Astrocyte of the spinal cord (primary cell): ENCODE data around the gene ARHGAP6.

ENCODE experiments used
- DNase-seq: peaks from one replicate; pipeline ENCODE4 v3.0.0; 2011; ENCODE audit warnings: low read depth, low spot score
- H3K4me3 ChIP-seq: 2 replicates; pipeline ENCODE4 v1.5.1; 2011; ENCODE audit warnings: low read depth, mild to moderate bottlenecking, low read length, moderate library complexity
- in situ Hi-C: cut with HindIII; loops from 2 replicates; pipeline ENCODE4 v1.10.0; 2017; ENCODE audit warnings: low sequenced_read_pairs
- TF ChIP-seq, protein P1 (sequence below): IDR thresholded peaks from 2 replicates; pipeline ENCODE4 v1.5.1; 2012; ENCODE audit warnings: low read depth, mild to moderate bottlenecking, low read length, inconsistent platforms

The ARHGAP6 gene

DNA sequence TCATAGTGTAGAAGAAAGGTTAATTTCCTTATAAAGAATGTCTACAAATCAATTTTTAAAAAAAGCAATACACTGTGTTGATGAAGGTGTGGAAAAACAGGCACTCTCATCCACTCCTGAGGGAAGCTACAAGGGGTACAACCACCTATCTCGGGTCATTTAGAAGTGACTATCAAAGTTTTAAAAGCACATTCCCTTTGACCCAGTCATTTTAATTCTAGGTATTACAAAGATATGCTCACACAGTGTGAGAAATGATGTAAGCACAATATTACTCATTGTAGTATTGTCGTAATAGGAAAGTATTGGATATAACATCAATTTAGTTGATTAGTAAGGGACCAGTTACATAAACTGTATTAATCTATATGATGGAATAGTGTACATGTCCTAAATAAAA, 562.0 kb downstream of the ARHGAP6 start:
- in situ Hi-C loops: no loop called here
- no peak for DNase-seq
- TF ChIP-seq, protein P1, sequence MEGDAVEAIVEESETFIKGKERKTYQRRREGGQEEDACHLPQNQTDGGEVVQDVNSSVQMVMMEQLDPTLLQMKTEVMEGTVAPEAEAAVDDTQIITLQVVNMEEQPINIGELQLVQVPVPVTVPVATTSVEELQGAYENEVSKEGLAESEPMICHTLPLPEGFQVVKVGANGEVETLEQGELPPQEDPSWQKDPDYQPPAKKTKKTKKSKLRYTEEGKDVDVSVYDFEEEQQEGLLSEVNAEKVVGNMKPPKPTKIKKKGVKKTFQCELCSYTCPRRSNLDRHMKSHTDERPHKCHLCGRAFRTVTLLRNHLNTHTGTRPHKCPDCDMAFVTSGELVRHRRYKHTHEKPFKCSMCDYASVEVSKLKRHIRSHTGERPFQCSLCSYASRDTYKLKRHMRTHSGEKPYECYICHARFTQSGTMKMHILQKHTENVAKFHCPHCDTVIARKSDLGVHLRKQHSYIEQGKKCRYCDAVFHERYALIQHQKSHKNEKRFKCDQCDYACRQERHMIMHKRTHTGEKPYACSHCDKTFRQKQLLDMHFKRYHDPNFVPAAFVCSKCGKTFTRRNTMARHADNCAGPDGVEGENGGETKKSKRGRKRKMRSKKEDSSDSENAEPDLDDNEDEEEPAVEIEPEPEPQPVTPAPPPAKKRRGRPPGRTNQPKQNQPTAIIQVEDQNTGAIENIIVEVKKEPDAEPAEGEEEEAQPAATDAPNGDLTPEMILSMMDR: no peak
- no peak overlapping the region for H3K4me3 ChIP-seq

DNA sequence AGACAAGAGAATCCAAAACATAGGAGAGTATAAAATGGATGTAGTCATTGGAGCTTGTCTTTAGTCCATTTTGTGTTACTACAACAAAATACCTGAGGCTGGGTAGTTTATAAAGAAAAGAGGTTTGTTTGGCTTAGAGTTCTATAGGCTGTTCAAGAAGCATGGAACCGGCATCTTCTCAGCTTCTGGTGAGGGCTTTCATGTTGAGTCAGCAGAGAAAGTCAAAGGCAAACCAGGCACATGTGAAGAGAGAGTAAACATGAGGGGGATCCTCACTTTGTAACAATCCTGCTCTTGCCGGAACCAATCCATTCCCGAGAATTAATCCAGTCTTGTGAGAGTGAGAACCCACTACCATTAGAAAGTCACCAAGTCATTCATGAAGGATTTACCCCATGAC, 562.7 kb downstream of the ARHGAP6 start:
- no peak for DNase-seq
- TF ChIP-seq, protein P1: peak; percentile 0
- in situ Hi-C loops: no loop called here
- no peak overlapping the region for H3K4me3 ChIP-seq

DNA sequence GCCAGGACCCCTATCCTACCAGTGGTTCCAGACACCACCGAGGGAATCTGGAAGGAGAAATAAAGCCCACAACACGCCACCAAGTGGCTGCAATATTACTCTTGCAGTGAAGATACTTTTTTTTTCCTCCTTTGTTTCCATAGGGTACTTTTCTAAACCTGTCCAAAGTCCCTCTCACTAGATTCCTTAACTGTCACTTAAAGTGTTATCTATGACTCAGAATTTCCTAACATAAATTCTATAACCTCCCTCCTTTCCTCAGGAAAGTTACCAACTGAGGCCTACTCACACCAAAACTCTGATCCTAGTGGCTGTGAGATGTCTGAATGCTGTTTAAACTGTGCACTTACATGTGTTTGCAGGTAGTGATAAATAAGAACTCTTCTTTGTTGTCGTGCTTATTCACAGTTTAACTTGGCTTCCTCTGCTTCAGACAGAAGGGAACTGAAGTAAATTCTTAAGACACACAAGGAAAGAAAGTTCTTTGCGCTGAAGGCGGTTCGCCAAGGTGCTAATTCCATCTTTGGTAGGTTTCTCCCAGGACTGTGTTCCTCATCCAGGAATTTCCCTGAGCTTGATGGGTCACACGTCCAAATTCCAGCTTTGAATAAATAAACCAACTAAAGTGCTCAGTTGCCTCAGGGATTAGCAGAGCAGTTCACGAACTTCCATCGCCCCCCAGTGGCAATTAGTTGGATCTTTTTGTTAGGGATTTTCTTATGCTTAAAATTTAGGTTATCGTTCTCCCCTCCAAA, 565.3 kb downstream of the ARHGAP6 start:
- no peak overlapping the region for H3K4me3 ChIP-seq
- in situ Hi-C loops: no loop called here
- TF ChIP-seq, protein P1: peak; percentile 46
- DNase-seq: peak; percentile 64

DNA sequence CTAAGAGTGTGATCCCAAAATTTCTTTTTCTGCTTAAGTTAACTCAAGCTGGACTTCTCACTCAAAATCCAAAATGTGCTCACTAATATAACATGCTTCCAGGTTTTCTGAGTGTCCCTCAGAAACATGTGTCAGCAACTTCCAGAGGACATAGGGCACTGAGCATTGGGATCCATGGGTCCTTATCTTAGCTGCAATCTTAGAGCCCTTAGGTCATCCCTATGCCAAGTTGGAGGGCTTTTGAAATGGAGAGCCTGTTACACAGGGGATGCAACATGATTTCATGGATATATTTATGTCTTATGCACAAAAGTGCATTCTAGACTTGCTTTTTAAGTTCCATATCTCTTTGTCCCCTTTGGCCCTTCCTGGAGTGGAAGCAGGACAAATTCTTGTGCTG, 566.3 kb downstream of the ARHGAP6 start:
- in situ Hi-C loops: no loop called here
- no peak for DNase-seq
- TF ChIP-seq, protein P1: no peak
- no peak overlapping the region for H3K4me3 ChIP-seq

DNA sequence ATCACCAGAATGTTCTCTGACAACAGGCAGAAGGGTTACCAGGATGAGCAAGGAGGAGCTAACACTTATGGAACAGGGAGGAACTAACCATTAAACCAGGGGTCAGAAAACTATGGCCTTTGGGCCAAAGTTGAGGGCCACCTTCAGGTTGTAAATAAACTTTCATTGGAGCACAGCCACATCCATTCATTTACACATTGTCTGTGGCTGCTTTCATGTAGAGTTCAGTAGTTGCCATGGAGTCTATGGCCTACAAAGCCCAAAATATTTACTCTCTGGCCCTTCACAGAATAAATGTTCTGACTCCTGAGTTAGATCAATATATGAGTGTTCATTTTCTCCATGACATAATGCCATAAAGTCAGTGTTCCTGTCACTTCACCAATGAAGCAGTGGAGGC, 567.8 kb downstream of the ARHGAP6 start:
- no peak overlapping the region for H3K4me3 ChIP-seq
- no peak for DNase-seq
- in situ Hi-C loops: no loop called here
- TF ChIP-seq, protein P1: no peak

DNA sequence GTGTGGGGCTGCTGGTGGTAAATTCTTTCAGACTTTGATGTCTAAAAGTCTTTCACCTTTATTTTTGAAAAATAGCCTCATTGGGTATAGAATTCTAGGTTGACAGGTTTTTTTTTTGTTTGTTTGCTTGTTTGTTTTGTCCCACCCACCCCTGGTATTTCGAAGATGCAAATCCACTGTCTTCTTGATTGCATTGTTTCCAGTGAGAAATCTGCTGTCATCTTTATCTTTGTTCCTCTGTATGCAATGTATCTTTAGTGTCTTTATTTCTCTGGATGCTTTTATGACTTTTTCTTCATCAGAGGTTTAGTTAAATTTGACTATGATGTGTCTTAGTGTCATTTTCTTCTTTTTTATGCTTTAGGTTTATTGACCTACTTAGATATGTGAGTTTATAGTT, 575.9 kb downstream of the ARHGAP6 start:
- no peak overlapping the region for H3K4me3 ChIP-seq
- in situ Hi-C loops: no loop called here
- no peak for DNase-seq
- TF ChIP-seq, protein P1: no peak
